Measurements from ENCODE around the gene MIPEP.

Gene MIPEP

GRCh38 chr13:23849670-23850069 is 39.5 kb downstream of the MIPEP start:
- no peak for DNase-seq

- no peak for DNase-seq
Measured at GRCh38 chr13:23848646-23849141, 40.5 kb downstream of the MIPEP start.

DNA sequence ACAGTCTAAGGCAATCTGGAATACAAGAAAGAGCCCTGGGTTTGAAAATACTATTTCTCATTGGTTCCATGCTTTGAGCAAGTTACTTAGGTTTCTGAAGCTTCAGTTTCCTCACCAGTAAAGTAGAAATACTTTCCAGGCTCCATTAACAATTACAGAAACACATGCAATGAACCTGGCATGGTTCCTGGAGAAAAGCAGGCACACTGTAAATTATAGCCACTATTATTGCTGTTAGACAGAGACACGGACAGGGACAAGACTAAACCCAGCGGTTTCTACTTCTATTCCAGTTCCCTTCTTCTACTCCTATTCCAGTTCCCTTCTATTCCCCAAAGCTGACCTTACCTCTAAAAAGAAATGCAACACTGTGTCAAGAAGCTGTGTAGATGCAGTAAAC is 41.2 kb downstream of the MIPEP start:
- DNase-seq = no peak

DNA sequence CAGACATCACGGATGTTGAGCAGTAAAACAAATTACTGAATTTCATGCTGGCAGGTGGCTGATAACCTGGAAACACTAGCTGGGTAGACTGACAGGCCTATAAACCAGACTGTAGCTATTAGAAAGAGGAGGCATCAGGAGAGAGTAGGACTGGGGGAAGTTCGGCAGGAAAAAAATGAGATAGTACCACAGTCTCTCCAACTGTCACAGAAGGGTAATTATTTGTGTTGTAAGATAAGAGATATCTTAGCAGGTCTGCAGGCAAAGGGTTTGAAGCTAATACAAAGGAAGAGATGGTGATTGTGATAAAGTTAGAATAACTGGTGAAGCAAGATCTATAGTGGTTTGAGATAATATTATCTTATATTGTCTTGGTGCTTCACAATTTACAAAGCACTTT is 41.7 kb downstream of the MIPEP start:
- DNase-seq = no peak

DNA sequence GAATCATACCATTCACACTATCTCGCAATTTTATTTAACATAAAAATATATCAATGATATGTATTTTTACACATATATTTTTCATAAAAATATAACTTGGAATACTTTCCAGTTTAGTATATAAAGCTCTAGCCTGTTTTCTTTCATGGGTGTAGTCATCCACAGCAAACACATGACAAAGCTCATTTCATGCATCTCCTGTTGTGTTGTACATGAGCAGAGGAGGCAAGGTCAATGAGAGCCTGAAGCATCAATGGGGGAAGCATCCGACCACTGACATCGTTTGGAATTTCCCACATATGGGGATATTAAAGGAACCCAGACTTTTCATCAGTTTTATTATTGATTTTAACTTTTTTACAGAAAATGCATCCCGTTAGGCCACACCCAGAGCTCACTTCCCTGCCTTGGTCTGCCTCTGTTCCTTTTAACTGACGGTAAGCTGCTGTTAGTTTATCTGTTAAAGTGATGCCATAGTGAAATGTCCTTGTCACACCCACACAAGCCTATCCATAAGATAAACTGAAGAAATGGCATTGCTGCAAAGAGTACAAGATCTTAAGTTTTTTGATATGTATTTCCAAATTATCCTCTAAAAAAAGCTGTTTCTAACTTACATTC is 44.0 kb downstream of the MIPEP start:
- DNase-seq = peak; percentile 7 to 16

DNA sequence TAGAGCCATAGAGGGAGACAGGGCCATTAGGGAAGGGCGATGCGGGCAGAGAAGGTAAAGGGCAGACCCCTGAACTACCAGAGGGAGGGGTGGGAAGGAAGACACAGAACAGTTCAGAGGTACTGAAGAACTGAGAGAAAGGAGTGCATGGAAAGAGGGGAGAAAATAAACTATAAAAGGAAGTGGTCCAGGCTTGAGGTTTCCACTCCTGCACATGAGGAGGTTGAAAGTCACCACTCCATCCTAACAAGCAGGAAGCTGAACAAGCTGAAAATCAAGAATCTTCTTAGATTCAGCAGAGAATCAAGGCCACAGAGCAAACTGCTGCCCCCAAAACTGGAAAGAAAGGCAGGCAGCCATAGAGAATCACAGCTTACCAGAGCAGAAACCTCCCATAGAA is 45.1 kb downstream of the MIPEP start:
- no peak for DNase-seq

DNA sequence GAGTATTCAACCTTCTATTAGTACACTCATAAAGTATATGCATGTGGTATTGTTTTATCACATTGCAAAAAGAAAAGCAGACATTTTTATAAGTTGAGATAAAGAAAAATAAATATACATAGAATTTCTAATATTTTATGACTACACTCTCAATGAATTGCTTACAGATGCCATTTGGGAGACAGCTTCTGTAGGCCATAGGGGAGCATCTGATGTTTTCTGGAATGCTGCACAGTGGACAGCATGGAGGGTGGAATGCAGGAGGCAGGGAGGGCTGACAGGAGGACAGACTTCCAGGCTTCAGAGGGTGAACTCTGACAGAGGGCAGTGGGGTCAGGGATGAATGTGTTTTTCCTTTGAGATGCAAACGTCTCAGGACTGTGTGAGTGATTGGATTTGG is 45.8 kb downstream of the MIPEP start:
- no peak for DNase-seq

DNA sequence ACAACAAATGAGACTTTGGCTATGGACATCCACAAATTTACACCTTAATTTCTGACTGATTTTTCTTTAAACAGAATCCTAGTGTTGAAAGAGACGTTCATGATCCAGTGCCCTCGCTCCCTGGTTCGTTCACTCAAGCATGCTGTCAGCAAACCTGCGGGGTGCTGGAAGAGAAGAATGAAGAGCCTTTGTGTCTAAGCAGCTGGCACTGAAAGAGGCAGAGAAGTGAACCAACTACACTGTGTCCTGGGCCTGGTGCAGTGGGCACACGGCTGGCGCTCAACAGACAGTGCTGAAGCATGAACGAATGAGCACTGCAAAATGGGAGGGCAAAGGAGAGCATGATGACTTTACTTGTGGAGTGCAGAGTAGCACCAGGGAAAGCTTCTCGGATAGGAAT is 46.8 kb downstream of the MIPEP start:
- DNase-seq = no peak

- DNase-seq = no peak
Measured at GRCh38 chr13:23833733-23834611, 55.2 kb downstream of the MIPEP start.

DNA sequence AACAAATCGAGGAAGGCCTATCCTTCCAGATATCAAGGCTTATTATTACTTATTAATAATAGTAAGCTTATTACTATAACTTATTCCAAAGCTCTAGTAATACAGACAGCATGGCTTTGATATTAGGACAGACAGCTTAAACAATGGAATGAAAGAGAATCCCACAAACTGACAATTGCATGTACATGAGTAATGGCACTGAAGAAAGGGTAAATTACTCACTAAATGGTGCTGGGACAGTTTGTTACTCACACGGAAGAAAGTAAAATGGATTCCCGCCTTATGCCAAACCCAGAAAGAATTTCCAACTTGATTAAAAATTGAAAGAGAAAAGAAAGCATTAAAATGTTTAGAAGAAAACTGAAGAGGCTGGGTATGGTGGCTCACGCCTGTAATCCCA is 60.3 kb downstream of the MIPEP start:
- no peak for DNase-seq

GRCh38 chr13:23828086-23828485 is 61.1 kb downstream of the MIPEP start:
- DNase-seq = no peak

GRCh38 chr13:23825179-23825578 is 64.0 kb downstream of the MIPEP start:
- no peak for DNase-seq

DNA sequence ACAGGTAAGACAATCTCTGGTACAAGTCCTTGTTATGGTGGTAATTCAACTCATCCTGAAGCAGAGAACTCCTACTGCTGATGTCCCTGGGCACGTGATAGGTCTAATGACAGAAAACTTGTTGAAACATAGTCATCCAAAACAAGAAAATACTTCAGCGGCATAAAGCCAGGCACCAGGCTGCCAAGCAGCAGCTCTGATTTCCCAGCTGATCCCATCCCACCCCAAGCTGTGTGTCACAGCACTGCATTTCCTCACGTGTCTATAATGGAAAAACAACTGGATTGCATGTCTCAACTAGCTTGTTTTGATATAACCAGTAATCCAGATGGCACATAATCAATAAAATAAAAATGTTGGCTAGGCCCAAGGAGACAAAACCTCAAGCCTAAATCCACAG is 64.8 kb downstream of the MIPEP start:
- DNase-seq = no peak

- DNase-seq = no peak
Measured at GRCh38 chr13:23822252-23822824, 66.9 kb downstream of the MIPEP start.

DNA sequence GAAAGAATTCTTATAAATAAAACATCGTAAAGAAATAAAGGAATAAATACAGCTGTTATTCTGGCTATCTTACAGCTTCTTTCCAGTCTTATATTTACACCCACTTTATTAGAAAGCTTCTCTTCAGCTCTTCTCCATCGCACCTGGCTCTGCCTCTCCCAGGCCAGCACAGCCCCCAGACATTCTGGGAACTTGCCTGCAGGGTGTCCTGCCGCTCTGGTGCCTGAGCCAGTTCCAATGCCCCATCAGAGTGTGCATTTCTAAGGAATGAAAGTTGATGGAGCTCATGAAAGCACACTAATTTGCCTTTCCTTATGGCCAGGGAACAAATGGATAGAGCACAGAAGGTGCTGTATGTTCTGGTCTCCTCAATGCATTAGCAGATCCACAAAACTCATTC is 68.7 kb downstream of the MIPEP start:
- DNase-seq = no peak

DNA sequence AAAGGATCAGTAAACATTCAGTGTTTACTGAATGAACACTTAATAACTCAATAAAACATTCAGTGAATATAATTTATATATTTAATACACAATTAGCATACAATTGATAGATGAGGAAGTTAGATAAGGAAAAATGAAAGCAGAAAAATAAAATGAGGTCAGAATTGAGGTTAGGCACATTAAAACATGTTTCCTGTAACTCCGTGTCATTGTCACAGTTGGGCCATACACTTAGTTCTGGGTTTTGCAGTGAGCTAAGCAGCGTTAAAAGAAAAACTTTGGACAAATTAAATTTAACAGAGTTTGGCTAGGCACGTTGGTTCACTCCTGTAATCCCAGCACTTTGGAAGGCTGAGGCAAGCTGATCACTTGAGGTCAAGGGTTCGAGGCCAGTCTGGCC is 71.4 kb downstream of the MIPEP start:
- peak in 1 of 2 donors; percentile 2 for DNase-seq

GRCh38 chr13:23817136-23817535 is 72.1 kb downstream of the MIPEP start:
- DNase-seq = no peak

GRCh38 chr13:23813635-23814034 is 75.6 kb downstream of the MIPEP start:
- DNase-seq = no peak

DNA sequence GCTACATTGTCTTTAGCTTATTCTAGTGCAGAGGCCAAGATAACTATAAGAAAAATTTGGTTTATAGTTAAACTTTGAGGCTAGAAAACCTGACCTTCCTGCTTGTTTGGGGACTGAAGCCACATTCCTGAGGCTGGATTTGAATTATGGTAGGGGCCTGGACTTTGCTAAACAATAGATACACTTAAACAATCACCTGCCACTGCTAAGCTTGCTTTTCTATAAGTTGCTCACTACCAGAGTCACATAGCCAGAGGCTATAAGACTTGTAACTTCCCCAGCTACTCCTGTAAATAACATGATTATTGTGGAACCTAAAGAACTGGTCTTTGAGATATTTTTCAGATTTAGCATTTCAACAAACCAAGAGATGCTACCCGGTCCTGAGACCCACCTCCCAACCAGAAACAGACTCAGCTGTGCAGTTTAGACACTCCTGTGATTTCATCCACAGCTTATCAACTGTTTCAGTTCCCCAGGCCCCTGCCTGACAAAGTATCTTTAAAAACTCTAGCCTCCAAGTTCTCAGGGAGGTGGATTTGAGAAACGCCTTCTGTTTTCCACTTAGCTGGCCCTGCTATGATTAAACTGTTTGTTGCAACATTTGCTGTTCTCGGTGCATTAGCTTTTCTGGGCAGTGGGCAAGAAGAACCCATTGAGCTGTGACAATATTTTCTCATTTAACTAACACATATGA is 77.7 kb downstream of the MIPEP start:
- no peak for DNase-seq

- DNase-seq = no peak
Measured at GRCh38 chr13:23810685-23811240, 78.4 kb downstream of the MIPEP start.

DNA sequence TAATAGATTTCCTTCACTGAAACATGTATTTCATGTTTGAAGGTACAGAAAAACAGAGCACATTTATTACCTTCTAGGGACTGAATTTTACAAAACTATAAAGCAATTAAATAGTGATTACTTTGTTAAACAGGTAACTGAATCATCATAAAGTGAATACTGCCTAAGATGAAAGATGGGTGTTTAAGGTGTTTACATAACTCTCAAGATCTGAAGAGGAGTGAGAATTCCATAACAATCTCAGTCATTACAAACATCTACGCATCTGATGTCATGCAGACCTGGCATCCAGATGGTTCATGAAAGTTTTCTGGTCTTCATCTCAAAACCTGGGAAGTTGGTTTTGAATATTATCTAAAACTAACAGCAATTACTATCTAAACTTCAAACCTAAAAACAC is 80.4 kb downstream of the MIPEP start:
- DNase-seq = no peak

DNA sequence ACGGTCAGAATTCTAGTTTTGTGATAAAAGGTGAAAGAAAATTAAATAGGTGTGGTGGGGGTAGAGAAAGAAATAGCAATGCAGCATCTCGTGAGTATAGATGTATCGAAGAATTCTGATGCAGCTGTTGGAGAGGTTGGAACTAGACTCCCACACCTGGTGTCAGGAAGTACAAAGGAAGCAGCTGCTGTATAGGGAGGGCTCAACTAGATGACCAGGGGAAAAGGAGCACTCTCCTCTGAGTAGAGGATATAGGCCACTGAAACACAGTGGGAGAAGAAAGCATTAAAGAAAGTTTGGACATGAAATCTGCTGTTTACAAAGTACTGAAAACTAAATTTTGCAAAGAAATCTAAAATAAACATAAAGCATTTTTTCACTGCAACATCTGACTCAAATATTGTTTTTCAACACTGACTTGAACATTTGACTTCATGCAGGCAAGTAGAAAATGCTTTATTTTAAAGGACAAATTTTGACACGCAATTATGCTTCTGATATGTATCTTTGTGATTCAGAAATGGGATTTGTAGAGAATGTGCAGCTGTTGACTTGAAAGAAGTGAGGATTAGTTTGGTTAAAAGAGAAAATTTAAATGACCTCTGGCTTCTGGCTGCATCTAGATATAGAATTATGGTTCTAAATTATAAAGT is 82.2 kb downstream of the MIPEP start:
- no peak for DNase-seq

DNA sequence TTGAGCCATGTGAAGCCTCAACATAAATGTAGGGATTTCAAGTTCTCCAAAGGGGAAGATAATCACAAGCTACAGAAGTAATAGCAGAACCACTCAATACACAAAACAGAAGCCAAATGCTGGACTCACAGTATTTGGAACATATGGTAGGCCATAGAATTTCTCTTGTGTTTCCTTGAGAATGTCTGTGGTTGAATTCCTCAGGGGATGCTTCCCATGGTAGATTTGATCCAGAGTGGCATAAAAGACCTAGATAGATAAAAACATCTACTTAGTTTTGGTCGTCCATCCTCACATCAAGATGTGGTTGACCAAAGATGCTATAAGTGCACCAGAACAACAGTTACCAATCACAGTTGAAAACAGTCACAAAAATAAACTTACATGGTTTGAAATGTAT is 83.4 kb downstream of the MIPEP start:
- DNase-seq = no peak

Data from inflammatory macrophage treated with lipopolysaccharide for 1 hour (primary cell).